Islet precursor cell (in vitro differentiated cells): Measurements from ENCODE around the gene RNF13.
"Not testable (repeated sequence)": the region's sequence is repeated elsewhere in the genome, so short reads cannot be mapped to it uniquely, and the experiment has no call there.

ENCODE experiments used
- DNase-seq: peaks from one replicate; pipeline ENCODE4 v3.0.0-alpha.2; 2018

The RNF13 gene

DNA sequence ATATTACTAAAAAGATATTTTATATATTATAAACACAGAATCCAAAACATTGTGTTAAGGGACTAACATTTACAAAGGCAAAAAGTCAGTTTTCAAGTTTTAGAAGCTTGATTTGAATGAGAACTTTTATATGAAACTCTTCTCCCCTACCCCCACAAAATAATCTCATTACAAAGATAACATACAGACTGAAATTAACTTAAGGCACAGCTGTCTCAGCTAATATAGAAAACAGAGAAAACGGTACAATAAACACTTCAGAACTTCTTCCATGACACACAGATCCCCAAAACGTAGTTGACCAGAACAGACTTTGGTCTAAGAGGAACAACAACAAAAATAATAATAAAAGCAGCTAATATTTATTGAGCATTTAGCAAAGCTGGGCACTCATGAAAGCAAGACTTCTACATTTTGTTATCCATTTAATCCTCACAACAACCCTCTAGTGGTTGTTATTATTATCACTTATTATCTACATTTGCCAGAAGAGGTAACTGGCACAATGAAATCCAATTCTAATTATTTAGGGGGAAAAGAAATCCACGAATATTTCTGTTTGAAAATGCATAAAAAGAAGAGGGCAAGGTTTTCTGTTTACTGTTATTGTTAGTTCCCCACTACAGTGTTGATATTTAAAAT, 89.6 kb downstream of the RNF13 start:
- DNase-seq: no peak

DNA sequence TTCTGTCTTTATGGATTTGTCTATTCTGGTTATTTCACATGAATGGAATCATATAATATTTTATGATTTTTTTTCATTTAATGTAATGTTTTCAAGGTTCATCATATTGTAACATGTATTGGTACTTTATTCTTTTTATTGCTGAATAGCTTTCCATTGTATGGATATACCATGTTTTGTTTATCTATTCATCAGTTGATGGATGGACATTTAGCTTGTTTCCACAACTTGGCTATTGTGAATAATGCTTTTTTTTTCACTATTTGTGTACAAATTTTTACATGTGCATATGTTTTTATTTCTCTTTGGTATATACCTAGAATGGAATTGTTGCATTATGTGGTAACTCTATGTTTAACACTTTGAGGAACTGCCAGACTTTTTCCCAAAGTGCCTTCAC, 93.0 kb downstream of the RNF13 start:
- DNase-seq: no peak

DNA sequence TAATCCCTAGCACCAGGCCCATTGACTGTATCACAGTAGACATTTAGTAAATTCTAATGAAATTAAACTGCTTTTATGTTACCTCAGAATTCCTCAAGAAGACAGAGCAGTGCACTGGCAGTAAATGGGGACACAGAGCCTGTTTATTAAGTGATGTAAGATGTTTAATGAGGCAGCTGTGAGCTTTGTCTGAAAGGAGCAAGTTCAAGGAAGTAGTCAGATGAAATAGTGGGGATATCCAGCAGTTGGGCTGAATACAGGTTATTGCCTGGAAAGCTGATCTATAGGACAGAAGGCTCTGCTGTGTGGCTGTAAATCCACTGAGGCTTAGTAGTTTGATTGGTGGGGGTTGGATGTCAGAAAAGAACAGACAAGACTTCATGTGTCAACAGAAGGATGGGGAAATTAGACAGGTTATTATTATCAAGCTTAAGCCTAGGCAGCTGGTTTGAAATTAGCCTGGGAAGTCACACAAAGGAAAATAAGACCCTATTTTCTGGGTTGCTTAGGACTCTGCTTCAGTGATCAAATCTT, 95.5 kb downstream of the RNF13 start:
- no peak for DNase-seq

DNA sequence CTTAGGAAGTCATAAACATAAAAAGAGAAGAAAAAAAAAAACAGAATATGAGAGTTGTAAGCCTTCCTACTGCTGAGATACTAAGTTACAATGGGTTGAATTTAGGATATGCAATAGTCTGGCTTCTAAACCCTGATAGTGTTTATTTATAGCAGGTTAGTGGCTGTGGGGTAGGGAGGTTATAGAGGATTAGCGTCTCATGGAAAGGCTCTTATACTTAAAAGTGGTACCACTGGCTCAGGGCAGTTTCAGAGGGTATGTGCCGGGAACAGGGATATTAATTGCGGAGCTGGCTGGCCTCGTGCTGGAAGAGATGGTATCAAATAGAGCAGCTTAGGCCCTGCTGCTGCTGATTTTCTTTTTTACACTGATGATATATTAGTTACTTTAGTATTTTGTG, 96.9 kb downstream of the RNF13 start:
- DNase-seq: no peak

DNA sequence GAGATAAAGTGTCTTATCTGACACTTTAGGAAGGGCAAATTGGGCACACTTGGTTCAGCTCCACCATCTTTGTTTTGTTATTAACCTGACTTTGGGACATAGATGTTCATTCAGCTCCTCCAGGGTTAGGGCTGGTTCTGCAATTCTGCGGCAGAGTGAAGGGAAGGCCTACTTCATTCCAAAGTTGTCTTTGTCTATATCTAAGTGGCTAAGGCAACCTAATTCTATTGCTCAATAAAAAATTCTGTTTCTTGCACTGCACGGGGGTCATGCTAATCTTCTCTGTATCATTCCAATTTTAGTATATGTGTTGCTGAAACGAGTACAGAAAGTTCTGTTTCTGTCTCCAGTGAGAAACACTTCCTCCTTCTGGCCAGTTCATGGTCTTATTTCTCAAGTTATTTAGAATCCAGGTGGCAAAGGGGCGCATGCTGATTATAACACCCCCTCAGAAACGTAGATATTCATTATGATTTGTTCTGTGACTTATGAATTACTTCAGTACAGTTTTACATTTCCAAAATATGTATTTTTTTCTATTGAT, 104.2 kb downstream of the RNF13 start:
- DNase-seq: no peak

DNA sequence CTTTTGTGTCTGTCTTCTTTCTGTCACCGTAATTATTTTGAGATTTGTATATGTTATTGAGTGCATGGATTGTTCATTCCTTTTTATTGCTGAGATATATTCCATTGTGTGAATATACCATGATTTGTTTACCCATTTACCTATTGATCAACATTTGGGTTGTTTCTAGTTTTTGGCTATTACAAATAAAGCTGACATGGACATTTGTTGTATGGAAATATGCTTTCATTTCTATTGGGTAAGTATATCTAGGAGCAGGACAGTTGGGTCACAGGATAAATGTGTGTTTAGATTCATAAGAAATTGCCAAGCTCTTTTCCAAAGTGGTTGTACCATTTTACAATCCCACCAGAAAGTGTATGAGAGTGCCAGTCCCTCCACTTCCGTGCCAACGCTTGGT, 106.5 kb downstream of the RNF13 start:
- DNase-seq: no peak

DNA sequence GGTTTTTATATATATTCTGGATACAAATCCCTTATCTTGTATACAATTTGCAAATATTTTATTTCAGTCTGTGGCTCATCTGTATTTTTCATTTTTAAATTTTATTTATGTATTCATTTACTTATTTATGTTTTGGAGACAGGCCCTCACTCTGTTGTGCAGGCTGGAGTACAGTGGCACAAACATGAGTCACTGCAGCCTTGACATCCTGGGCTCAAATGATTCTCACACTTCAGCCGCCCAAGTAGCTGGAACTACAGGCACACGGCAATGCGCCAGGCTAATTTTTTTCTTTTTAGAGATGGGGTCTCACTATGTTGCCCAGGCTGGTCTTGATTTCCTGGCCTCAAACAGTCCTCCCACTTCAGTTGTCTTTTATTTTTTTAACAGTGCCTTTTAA, 107.1 kb downstream of the RNF13 start:
- no peak for DNase-seq

DNA sequence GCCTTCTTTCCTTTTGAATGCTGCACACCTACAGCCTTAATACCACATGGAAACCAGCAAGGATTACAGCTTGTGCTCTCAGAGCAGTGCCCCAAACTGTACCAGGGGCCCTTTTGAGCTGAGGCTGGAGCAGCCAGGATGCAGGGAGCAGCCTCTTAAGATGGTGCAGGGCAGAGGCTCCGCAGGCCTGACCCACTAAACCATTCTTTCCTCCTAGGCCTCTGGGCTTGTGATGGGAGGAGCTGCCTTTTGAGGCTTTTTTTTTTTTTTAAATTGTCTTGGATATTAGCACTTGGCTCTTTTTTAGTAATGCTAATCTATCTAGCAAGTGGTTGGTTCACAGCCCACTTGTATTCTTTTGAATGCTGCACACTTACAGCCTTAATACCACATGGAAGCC, 120.0 kb downstream of the RNF13 start:
- DNase-seq: no peak

DNA sequence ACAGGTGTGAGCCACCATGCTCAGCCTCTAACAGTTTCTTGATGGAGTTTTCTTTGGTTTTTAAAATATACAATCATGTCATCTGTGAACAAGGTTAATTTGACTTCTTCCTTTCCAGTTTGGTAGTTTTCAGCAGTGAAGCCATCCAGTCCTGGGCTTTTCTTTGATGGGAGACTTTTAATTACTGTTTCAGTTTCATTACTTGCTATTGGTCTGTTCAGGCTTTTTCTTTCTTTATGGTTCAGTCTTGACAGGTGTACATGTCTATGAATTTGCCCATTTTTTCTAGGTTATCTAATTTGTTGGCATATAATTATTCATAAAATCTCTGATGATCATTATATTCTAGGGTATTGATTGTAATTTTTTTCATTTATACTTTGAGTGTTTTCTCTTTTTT, 120.8 kb downstream of the RNF13 start:
- no peak for DNase-seq

DNA sequence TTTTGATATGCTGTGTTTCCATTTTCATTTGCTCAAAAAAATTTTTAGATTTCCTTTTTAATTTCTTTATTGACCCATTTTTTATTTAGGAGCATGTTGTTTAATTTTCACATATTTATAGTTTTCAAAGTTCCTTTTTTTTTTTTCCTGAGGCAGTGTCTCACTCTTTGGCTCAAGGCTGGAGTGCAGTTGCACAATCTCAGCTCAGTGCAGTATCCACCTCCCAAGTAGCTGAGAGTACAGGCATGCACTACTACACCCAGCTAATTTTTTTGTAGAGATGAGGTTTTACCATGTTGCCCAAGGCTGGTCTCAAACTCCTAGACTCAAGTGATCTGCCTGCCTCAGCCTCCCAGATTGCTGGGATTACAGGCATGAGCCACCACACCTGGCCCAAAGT, 121.5 kb downstream of the RNF13 start:
- no peak for DNase-seq

DNA sequence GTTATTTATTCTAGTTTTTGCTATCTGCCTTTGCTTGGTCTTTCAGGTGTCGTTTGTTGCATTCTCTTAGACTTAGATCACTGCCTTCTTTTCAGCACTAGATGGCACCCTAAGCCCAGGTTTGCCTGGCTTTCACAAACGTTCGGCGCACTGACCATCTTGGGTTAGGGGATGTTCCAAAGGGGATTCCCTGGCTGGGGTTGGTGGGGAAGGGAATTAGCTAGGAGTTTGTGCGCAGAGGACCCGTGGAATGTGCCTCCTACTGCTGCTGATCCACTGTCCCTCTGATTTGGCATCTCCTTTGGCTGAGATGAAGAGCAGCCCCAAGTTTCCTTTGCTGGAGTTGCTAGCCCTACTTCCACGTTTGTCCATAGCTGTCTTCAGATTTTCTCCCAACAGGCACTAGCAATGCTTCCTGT, 123.8 kb downstream of the RNF13 start:
- DNase-seq: peak; percentile 81

DNA sequence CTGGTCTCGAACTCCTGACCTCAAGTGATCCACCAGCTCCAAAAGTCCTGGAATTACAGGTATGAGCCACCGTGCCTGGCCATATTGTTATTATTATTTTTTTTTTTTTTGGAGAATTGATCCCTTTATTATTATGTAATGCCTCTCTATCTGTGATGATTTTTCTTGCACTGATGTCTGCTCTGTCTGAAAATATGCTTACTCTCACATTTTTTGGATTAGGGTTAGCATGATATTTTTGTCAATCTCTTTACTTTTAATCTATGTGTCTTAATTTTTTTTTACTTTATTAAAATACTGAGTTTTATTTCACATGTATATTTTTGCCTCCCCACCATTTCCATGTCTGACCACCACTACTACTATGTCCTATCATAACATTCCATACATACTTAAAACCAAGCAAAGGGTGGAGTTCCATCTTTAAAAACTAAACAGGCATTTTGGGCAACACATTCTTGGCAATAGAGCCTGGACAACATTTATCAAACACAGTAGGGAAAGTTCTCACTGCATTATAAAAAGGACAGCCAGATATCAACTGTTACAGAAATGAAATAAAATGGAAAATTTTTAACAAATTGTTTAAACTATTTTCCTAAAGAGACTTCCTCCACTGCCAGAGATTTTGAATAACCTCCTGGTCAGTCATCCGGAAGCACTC, 125.5 kb downstream of the RNF13 start:
- DNase-seq: not testable (repeated sequence)

DNA sequence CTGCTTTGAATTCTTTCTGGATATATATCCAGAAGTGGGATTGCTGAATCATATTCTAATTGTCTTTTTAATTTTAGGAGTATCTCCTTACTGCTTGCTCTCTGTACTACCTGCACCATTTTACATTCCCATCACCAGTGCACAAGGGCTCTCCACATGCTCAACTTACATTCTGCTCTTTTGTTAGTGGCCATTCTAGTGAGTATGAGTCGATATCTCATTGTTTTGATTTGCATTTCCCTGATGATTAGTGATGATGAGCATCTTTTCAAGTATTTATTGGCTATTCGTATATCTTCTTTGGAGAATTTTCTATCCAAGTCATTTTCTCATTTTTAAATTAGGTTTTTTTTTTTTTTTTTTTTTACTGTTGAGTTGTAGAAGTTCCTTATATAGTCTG, 128.2 kb downstream of the RNF13 start:
- no peak for DNase-seq

DNA sequence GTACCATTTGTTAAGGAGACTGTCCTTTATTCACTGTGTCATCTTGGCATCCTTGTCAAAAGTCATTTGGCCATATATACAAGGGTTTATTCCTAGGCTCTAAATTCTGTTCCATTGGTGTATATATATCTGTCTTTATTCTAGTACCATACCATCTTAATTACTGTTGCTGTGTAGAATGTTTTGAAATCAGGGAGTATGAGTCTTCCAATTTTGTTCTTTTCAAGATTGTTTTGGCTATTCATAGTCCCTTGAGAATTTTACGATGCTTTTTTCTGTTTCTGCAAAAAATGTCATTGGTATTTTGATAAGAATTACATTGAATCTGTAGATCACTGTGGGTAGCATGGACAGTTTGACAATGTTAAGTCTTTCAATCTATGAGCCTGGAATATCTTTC, 128.9 kb downstream of the RNF13 start:
- no peak for DNase-seq

DNA sequence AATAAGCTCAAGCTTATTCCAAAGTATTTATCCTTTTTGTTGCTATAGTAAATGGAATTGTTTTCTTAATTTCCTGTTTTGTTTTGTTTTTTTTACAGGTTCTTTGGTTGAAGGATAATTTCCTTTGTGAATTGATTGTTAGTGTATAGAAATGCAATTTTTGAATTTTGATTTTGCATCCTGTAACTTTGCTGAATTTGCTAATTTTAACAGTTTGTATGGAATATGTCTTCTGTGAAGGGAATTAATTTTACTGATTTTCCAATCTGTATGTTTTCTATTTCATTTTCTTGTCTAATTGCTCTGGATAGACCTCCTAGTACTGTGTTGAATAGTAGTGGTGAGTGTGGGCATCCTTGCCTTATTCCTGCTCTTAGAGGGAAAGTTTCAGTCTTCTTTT, 129.4 kb downstream of the RNF13 start:
- no peak for DNase-seq

DNA sequence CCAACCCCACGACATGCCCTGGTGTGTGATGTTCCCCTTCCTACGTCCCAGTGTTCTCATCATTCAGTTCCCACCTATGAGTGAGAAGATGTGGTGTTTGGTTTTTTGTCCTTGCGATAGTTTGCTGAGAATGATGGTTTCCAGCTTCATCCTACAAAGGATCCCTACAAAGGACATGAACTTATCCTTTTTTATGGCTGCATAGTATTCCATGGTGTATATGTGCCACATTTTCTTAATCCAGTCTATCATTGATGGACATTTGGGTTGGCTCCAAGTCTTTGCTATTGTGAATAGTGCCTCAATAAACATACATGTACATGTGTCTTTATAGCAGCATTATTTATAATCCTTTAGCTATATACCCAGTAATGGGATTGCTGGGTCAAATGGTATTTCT, 131.0 kb downstream of the RNF13 start:
- not testable (repeated sequence) for DNase-seq

DNA sequence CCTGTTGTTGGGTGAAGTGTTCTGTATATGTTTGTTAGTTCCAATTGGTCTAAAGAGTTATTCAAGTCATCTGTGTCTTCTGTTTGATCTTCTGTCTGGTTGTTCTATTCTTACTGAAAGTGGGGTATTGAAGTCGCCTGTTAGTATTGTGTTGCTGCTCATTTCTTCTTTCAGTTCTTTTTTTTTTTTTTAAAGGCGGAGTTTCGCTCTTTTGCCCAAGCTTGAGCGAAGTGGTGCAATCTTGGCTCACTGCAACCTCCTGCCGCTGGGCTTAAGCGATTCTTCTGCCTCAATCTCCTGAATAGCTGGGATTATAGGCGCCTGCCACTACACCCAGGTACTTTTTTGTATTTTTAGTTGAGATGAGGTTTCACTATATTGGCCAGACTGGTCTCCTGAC, 134.2 kb downstream of the RNF13 start:
- no peak for DNase-seq

DNA sequence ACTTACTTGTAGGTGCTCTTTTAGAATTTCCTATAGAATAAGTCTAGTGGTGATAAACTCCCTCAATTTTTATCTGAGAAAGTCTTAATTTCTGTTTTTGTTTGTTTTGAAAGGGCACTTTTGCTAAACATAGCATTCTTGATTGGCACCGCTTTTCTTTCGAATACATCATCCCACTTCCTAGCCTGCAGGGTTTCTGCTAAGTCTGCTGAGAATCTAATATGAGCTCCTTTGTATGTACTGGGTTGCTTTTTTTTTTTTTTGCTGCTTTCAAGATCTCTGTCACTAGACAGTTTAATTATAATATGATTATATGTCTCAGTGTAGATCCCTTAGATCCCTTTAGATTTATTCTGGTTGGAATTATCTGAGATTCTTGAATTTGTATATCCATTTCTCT, 136.2 kb downstream of the RNF13 start:
- DNase-seq: no peak

DNA sequence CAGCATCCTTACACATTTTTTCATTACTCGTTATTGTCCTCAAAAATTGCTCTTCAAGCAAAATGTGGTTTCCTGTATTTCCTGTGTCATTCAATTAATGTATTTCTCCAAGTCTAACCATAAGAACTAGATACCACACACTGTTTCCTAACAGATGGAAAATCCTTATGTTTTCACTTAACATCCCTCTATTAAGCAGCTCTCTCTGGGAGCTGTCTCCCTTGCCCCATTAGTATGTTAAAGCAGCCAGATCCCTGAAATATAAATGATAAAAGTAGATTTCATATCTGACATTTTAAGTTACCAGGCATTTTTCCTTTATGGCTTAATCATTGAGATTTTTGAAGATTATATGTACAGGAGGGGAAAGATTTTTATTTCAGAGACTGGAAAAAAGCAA, 141.8 kb downstream of the RNF13 start:
- DNase-seq: no peak

DNA sequence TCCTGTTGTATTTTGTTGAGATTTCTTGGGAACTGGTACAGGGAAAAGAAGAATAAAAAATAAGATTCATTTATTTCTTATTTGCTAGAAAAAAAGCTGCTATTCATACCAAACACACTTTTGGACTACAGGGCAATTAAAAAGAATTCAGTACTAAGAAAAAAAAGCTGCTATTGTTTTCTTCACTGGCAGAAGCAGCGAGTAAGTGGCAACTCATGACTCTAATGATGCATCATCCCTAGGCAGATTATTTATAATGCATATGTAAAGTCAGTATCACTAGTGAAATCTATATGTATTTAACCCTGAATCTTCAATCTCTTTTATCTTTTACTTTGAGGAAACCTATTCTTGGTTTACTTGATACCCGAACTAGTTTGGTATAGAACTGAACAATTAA, 142.4 kb downstream of the RNF13 start:
- no peak for DNase-seq

DNA sequence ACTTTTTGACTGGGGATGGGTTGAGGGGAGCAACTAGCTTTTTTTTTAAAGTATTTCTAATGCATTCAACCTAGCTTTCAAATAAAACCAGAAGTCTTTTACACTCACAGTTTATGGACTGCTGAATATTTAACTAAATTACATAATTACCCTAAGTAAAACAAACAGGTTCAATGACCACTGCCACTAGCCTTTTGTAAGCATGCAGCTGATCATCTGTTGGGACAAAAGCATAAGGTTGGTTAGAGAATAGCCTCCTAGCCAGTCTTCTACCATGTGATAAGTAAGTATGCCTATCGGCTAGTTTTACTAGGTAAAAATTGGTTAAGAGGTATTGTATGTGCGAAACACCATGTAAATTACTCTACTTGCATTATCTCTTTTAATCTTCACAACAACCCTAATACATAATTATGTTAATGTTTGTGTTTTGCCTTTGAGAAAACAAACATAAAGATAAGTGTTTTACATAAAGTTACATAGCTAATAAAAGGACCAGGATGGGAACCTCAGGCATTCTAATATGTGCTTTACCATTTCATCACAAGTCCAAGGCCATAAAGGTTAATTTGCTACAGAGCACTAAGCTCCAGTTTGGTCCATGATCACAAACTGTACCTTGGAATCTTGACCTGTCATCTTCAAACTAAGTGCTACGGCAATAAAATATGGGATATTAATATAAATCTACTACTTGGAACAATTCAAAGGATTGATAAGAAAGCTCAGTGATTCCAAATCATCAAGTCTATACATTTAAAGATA, 144.5 kb downstream of the RNF13 start:
- no peak for DNase-seq

DNA sequence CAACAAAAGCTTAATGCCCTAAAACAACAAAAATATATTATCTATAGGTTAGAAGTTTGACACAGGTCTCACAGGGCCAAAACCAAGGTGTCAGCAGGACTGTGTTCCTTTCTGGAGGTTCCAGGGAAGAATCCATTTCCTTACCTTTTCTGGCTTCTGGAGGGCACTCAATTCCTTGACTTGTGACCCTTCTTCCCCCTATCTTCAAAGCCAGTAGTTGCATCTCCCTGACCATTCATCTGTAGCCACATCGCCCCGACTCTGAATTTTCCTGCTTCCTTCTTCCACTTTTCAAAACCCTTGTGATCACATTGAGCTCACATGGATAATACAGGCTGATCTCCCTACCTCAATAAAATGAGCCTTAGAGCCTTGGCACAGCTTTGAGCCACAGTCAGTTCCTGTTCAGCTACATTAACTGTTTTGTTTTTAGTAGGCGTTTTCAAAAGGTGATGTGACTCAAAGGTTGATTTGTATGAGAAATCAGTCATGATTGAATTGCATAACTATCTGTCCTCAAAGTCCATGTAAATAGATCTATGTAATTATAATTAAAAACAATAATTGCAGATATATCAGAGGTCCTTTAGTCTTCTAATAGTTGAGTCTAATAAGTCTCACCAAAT, 145.3 kb downstream of the RNF13 start:
- DNase-seq: no peak

DNA sequence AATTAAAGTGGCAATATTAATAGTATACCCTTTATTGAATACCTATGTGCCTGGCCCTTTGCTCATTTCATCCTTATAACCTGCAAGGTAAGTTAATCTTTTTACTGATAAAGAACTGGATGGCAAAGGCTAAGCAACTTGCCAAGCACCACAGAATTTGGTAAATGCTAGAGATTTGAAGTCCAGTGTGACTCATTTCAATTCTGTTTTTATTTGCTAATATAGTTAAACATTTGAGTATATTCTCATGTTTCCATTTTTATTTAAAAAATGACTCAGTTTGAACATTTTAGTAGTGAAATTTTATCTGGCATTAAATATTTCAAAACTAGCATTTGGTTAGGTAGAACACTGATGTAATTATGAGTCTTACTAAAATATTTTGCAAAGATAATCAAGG, 146.4 kb downstream of the RNF13 start:
- no peak for DNase-seq
